ENCODE data around the gene PARP16.

Gene PARP16

GRCh38 chr15:65278480-65278879, 8.2 kb downstream of the PARP16 start:
- DNase-seq (ENCODE audit: low read depth in 2 of 3, low spot score in 1 of 3), result no peak

- no peak for DNase-seq (ENCODE audit: low read depth in 2 of 3, low spot score in 1 of 3)
Measured at GRCh38 chr15:65277015-65277414, 9.7 kb downstream of the PARP16 start.

GRCh38 chr15:65275728-65276126, 11.0 kb downstream of the PARP16 start:
- no peak for DNase-seq (ENCODE audit: low read depth in 2 of 3, low spot score in 1 of 3)

GRCh38 chr15:65275104-65275727, 11.5 kb downstream of the PARP16 start:
- no peak for DNase-seq (ENCODE audit: low read depth in 2 of 3, low spot score in 1 of 3)

- DNase-seq (ENCODE audit: low read depth in 2 of 3, low spot score in 1 of 3), result peak in 1 of 3 donors; percentile 12
Measured at GRCh38 chr15:65270811-65271545, 15.7 kb downstream of the PARP16 start.

- DNase-seq (ENCODE audit: low read depth in 2 of 3, low spot score in 1 of 3), result no peak
Measured at GRCh38 chr15:65268411-65268810, 18.3 kb downstream of the PARP16 start.

GRCh38 chr15:65266469-65266868, 20.2 kb downstream of the PARP16 start:
- no peak for DNase-seq (ENCODE audit: low read depth in 2 of 3, low spot score in 1 of 3)

- no peak for DNase-seq (ENCODE audit: low read depth in 2 of 3, low spot score in 1 of 3)
Measured at GRCh38 chr15:65264863-65265430, 21.7 kb downstream of the PARP16 start.

- no peak for DNase-seq (ENCODE audit: low read depth in 2 of 3, low spot score in 1 of 3)
Measured at GRCh38 chr15:65263313-65263712, 23.4 kb downstream of the PARP16 start.

GRCh38 chr15:65260968-65261367, 25.7 kb downstream of the PARP16 start:
- no peak for DNase-seq (ENCODE audit: low read depth in 2 of 3, low spot score in 1 of 3)

GRCh38 chr15:65259367-65259797, 27.3 kb downstream of the PARP16 start:
- no peak for DNase-seq (ENCODE audit: low read depth in 2 of 3, low spot score in 1 of 3)

- DNase-seq (ENCODE audit: low read depth in 2 of 3, low spot score in 1 of 3), result no peak
Measured at GRCh38 chr15:65258375-65259262, 28.1 kb downstream of the PARP16 start.

GRCh38 chr15:65255486-65256140, 31.1 kb downstream of the PARP16 start:
- no peak for DNase-seq (ENCODE audit: low read depth in 2 of 3, low spot score in 1 of 3)

- no peak for DNase-seq (ENCODE audit: low read depth in 2 of 3, low spot score in 1 of 3)
Measured at GRCh38 chr15:65254758-65255157, 31.9 kb downstream of the PARP16 start.

GRCh38 chr15:65254356-65254755, 32.3 kb downstream of the PARP16 start:
- DNase-seq (ENCODE audit: low read depth in 2 of 3, low spot score in 1 of 3), result no peak

- peak; percentile 61 to 68 (median 63) for DNase-seq (ENCODE audit: low read depth in 2 of 3, low spot score in 1 of 3)
Measured at GRCh38 chr15:65249641-65250040, 37.0 kb downstream of the PARP16 start.

GRCh38 chr15:65248511-65249255, 38.0 kb downstream of the PARP16 start:
- DNase-seq (ENCODE audit: low read depth in 2 of 3, low spot score in 1 of 3), result no peak

- DNase-seq (ENCODE audit: low read depth in 2 of 3, low spot score in 1 of 3), result no peak
Measured at GRCh38 chr15:65246939-65247338, 39.7 kb downstream of the PARP16 start.

GRCh38 chr15:65246026-65246714, 40.5 kb downstream of the PARP16 start:
- no peak for DNase-seq (ENCODE audit: low read depth in 2 of 3, low spot score in 1 of 3)
